ENCODE results near the gene ABCF2.

ABCF2 gene

DNA sequence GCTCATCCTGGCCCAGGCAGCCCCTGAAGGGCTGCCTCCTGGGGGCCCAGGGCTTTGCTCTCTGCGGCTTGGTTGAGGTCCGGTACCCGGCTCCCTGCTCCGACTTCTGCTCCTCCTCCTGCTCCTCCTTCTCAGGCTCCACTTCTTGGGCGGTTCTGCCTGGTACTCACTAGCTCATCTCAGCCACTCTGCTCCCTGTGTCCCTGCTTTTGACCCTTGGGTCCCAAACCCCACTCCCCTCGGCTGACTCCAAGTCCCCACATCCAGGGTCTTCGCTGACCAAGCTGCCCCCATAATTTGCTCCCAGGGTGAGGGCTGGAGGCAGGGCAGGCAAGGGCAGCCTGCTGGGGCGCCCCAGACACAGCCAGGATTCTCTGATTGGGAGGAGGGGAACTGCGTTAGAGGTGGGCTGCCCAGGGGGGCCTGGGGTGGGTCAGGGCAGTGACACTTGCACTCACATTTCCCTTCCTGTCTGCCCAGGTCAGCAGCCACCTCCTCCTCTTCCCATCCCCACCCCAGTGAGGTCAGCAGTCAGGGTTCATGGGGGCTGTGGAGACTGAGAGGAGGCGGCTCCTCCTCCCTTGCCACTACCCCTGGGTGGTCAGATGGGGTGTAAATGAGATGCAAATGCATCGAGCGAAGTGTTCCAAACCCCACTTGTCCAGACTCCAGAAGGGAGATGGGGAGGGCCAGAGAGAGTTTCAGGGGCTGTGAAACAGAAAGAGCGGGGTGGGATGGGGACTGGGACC lies 19.3 kb upstream of the ABCF2 start:
- Histone ChIP-seq H3K4me1 (ENCODE audit: control insufficient read depth, insufficient read depth, low read length, unreplicated experiment) (peaks cover 48% of the 10 kb centered on the region), H3K27me3 (ENCODE audit: insufficient read depth, low read length) (no peaks in the 10 kb centered on the region), H3K36me3 (ENCODE audit: insufficient read depth, low read length) (no peaks in the 10 kb centered on the region), H3K4me3 (ENCODE audit: low read depth, low read length) (peak overlapping the region; percentile 82), H2AFZ (ENCODE audit: low read length, unreplicated experiment) (no peak overlapping the region), H3K79me2 (ENCODE audit: control insufficient read depth, insufficient read depth, low read length, unreplicated experiment) (peaks cover 12% of the 10 kb centered on the region), H3K27ac (ENCODE audit: low read depth, low read length) (no peak overlapping the region)

DNA sequence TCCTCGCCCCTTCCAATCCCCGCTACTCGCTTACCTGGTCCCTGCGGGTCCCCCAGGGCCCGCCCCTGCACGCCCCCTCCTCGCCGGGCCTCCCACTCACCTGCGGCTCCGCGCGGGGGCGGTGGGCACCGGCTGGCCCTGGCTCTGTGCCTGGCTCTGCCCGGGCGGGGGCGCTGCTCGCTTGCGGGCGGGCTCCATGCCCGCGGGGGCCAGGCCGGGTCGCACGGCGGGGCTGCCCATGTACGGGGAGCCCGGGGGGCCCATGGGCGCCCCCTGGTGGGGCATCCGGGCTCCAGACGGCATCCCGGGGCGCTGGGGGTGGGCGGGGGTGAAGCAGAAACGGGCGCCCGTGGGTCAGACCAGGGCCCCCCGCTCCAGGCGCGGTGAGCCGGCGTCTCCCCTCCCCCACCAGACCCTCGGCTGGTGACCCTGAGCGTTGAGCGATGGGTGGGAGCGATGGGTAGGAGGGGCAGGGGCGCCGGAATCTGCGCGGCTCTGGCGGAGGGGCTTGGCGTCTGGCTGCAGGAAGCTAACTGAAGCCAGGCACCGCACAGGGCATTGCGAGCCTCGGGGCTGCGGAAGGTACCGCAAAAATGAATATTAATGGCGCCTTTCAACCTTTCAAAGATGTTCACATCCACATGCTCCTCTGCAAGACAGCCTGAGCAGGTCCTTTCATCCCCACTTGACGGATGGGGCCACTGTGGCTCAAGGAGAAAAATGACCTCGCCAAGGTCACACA lies 18.5 kb upstream of the ABCF2 start:
- H3K27ac ChIP-seq (ENCODE audit: low read depth, low read length), result no peak overlapping the region
- H3K4me1 ChIP-seq (ENCODE audit: control insufficient read depth, insufficient read depth, low read length, unreplicated experiment), result peaks cover 40% of the 10 kb centered on the region
- no peaks in the 10 kb centered on the region for H3K27me3 ChIP-seq (ENCODE audit: insufficient read depth, low read length)
- H3K79me2 ChIP-seq (ENCODE audit: control insufficient read depth, insufficient read depth, low read length, unreplicated experiment), result peaks cover 12% of the 10 kb centered on the region
- H3K36me3 ChIP-seq (ENCODE audit: insufficient read depth, low read length), result no peaks in the 10 kb centered on the region
- H2AFZ ChIP-seq (ENCODE audit: low read length, unreplicated experiment), result no peak overlapping the region
- H3K4me3 ChIP-seq (ENCODE audit: low read depth, low read length), result peak overlapping the region; percentile 82

DNA sequence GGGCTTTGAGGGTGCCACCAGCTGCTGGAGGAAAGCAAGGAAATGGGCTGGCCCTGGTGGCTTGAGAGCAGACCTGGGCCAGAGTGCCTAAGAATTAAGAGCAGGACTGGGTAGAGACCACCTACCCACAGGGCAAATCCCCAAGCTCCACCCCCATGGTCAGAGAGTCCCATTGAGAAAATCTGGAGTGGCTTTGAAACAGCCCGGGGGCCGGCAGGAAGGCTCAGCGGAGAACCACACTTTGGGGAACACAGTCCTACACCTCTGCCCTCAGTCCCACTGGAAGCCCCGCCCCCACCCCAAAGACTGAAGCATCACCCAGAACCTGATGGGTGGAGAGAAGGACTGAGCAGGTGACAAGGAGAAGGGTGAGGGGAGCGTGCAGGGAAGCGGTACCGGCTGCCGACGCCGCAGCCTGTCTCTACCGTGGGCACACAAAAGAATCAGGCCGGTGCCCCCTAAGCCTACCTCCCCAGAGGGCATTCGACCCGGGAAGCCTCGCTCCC lies 17.9 kb upstream of the ABCF2 start:
- Histone ChIP-seq H3K27me3 (ENCODE audit: insufficient read depth, low read length) (no peaks in the 10 kb centered on the region), H3K36me3 (ENCODE audit: insufficient read depth, low read length) (no peaks in the 10 kb centered on the region), H3K79me2 (ENCODE audit: control insufficient read depth, insufficient read depth, low read length, unreplicated experiment) (peaks cover 12% of the 10 kb centered on the region), H3K4me3 (ENCODE audit: low read depth, low read length) (peak overlapping the region; percentile 51), H2AFZ (ENCODE audit: low read length, unreplicated experiment) (no peak overlapping the region), H3K27ac (ENCODE audit: low read depth, low read length) (no peak overlapping the region), H3K4me1 (ENCODE audit: control insufficient read depth, insufficient read depth, low read length, unreplicated experiment) (peaks cover 35% of the 10 kb centered on the region)

DNA sequence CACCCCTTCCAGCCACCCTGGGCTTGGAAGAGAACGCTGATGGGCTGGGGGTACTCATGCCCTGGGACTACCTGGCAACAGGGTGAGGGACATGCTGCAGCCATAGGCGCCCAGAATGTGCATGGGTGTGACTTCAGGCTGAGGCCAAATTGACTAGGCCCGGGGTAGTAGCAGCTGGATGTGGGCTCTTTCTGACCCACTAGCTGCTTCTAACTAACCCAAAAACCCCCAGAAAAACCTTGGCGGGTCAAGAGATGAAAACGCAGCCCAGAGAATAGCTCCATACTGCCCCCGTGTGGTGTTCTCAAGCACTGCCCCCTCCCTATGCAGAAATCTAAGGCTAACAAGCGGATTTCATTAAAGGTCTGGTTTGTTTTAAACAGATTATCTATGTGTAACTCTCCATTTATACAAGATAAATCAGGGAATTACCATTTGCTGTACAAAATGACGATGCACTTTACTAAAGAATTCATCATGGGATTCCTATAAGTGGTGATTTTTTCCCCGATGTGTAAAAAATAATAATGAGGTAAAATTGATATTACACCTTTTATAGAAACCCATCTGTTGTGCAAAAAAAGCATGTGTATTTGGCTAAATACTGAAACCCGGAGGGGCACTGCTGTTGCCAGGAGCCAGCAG lies 17.3 kb upstream of the ABCF2 start:
- Histone ChIP-seq H3K27me3 (ENCODE audit: insufficient read depth, low read length) (no peaks in the 10 kb centered on the region), H3K27ac (ENCODE audit: low read depth, low read length) (no peak overlapping the region), H3K4me3 (ENCODE audit: low read depth, low read length) (no peak overlapping the region), H3K79me2 (ENCODE audit: control insufficient read depth, insufficient read depth, low read length, unreplicated experiment) (peaks cover 12% of the 10 kb centered on the region), H3K4me1 (ENCODE audit: control insufficient read depth, insufficient read depth, low read length, unreplicated experiment) (peaks cover 31% of the 10 kb centered on the region), H2AFZ (ENCODE audit: low read length, unreplicated experiment) (no peak overlapping the region), H3K36me3 (ENCODE audit: insufficient read depth, low read length) (no peaks in the 10 kb centered on the region)

DNA sequence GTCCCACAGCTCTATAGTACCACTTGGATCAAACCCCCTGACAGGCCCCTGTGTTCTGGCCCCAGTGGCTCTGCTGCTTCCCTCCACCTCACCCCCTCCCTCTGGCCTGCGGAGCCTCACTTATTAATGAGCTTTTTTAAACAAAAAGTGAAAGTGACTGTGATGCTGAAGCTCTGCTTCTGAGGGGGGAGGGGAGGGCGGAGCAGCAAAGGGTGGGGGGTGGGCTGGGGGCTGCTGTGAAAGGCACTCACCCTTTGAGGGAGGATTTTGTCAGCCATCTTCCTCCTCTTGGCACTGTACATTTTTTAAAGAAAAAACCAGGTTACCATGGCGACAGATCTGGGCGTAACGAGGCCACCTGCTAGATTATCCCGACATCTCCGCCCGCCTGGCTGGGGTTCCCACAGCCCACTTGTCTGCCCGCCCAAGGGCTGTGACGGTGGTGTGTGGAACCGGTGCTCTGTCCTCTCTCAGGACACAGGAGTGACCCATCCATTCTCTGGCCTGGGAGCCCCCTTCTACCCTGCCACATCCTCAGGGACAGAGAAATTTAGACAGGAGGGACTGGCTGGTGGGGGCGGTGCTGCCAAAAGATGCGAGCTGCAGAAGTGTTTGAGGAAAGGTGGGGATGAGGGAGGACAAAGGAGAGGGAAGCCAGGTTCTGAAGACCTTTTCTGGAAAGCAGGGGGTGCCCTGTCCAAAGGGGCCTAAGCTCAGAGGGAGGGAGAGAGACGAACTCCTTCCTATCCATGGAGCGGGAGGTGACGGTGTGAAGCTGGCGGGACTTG lies 16.6 kb upstream of the ABCF2 start:
- Histone ChIP-seq H3K27me3 (ENCODE audit: insufficient read depth, low read length) (no peaks in the 10 kb centered on the region), H3K36me3 (ENCODE audit: insufficient read depth, low read length) (no peaks in the 10 kb centered on the region), H3K27ac (ENCODE audit: low read depth, low read length) (no peak overlapping the region), H3K79me2 (ENCODE audit: control insufficient read depth, insufficient read depth, low read length, unreplicated experiment) (peaks cover 12% of the 10 kb centered on the region), H3K4me1 (ENCODE audit: control insufficient read depth, insufficient read depth, low read length, unreplicated experiment) (peaks cover 30% of the 10 kb centered on the region), H3K4me3 (ENCODE audit: low read depth, low read length) (no peak overlapping the region), H2AFZ (ENCODE audit: low read length, unreplicated experiment) (no peak overlapping the region)

DNA sequence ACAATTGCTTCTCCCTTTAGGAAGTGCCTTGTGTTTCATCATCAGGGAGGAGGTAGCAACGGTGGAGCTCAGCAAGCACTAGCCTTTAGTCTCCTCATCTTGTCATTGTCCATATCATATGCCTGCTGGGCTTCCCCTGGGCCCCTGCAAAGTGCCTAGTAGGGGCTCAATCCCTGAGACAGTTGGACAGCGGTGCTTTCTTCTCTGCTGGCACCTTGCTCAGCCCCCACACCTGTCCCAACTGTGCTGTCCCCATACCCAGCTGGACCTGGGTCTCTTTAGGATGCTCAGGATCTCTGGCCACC lies 16.0 kb upstream of the ABCF2 start:
- no peaks in the 10 kb centered on the region for H3K36me3 ChIP-seq (ENCODE audit: insufficient read depth, low read length)
- no peak overlapping the region for H3K27ac ChIP-seq (ENCODE audit: low read depth, low read length)
- H3K27me3 ChIP-seq (ENCODE audit: insufficient read depth, low read length), result no peaks in the 10 kb centered on the region
- no peak overlapping the region for H2AFZ ChIP-seq (ENCODE audit: low read length, unreplicated experiment)
- no peak overlapping the region for H3K4me3 ChIP-seq (ENCODE audit: low read depth, low read length)
- H3K4me1 ChIP-seq (ENCODE audit: control insufficient read depth, insufficient read depth, low read length, unreplicated experiment), result peaks cover 30% of the 10 kb centered on the region
- peaks cover 17% of the 10 kb centered on the region for H3K79me2 ChIP-seq (ENCODE audit: control insufficient read depth, insufficient read depth, low read length, unreplicated experiment)

DNA sequence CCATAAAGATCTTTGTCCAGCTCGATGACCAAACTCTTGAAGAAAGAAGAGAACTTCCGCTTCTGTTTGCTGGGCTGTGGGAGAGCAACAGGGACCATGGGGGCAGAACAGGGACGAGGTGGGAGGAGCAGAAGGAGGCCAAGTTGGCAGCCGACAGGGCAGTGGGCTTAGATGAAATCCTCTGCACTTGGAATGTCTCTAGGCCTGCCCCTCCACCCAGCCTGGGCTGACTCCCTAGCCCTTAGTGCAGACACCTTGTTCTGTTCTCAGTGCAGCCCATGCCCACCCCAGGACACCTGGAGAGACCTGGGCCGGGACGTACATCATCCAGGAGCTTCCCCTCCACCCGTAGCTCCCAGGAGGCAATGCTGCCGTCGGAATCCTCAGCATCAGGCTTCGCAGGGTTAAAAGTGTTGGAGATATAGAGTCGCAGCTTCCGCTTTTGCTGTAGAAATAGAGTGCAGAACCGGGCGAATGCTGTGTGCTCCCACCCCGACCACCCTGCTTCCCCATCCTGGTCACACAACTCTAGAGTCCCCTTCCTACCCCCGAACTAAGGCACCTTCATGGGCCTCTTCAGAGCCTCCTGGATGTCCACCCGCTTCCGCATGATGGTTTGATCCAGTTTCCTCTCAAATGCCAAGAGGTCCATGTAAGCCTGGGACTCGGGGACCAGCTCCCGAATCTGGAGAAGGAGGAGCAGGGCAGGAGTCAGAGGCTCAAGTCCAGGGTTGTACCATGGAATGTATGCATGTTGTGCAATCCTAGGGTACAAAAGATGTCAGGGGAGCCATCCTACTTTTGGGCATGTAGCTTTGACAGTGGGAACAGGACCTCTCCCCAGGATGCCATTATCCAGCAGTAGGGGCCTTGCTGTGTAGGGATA lies 15.4 kb upstream of the ABCF2 start:
- Histone ChIP-seq H3K4me3 (ENCODE audit: low read depth, low read length) (no peak overlapping the region), H3K27ac (ENCODE audit: low read depth, low read length) (no peak overlapping the region), H3K36me3 (ENCODE audit: insufficient read depth, low read length) (no peaks in the 10 kb centered on the region)

DNA sequence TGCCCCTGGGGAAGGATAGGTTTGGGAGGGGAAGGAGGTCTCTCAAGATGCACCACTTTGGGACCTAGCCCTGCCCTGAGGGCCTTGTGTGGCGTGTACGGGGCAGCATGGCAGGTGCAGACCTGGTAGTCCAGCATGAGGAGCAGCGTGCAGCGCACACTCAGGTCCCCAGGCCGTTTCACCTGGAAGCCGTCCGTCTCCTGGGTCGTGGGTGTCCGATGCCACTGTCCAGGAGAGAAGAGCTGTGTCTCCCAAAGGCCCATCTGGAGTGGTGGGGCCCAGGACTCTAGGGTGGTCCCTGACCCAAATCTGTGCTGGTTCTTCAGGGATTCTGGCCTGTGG lies 14.7 kb upstream of the ABCF2 start:
- H3K27me3 ChIP-seq (ENCODE audit: insufficient read depth, low read length), result no peaks in the 10 kb centered on the region
- no peak overlapping the region for H3K27ac ChIP-seq (ENCODE audit: low read depth, low read length)
- no peak overlapping the region for H2AFZ ChIP-seq (ENCODE audit: low read length, unreplicated experiment)
- 0 out of 2 replicates have a peak, but pooled peaks cover 4% of the 10 kb centered on the region for H3K36me3 ChIP-seq (ENCODE audit: insufficient read depth, low read length)
- H3K79me2 ChIP-seq (ENCODE audit: control insufficient read depth, insufficient read depth, low read length, unreplicated experiment), result peaks cover 18% of the 10 kb centered on the region
- no peak overlapping the region for H3K4me3 ChIP-seq (ENCODE audit: low read depth, low read length)
- peaks cover 24% of the 10 kb centered on the region for H3K4me1 ChIP-seq (ENCODE audit: control insufficient read depth, insufficient read depth, low read length, unreplicated experiment)

More for the DNA sequence above, 15.4 kb upstream of the ABCF2 start:
- Histone ChIP-seq H3K79me2 (ENCODE audit: control insufficient read depth, insufficient read depth, low read length, unreplicated experiment) (peaks cover 18% of the 10 kb centered on the region), H3K27me3 (ENCODE audit: insufficient read depth, low read length) (no peaks in the 10 kb centered on the region), H3K4me1 (ENCODE audit: control insufficient read depth, insufficient read depth, low read length, unreplicated experiment) (peaks cover 30% of the 10 kb centered on the region), H2AFZ (ENCODE audit: low read length, unreplicated experiment) (no peak overlapping the region)

DNA sequence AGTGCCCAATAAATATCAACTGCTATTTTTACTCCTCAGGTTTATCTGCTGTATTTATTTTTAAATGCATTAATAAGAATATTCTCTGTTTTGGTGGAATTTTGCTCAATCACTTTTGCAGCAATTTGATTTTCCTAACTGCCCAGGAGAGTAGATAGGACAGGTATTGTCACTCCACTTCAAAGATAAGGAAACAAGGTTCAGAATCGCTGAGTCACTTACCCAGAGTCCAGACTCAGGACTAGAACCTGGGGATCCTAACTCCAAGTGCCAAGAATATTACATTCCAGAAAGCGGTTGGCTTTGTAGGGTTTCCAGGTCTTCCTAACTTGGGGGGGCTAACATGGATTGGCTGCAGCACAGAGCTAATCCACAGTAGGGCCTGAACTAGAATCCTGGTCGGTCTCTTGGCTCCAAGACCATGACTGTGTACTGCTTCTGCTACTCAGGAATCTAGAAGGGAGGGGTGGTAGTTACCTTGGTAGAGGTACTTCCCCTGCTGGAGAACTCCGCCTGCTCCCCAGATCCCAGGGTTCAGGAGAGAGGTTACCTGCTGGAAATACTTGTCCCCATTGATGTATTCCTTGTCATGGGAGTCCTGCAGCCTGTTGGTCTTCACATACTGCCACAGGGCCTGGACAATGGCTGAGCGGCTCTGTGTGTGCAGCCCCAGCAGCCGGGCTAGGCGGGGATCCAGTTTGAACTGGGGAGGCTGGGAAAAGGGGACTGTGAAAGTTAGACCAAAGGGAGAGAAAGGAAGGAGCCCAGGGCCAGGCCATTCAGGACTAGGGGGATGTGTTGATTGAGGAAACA lies 14.1 kb upstream of the ABCF2 start:
- H3K27me3 ChIP-seq (ENCODE audit: insufficient read depth, low read length), result no peaks in the 10 kb centered on the region
- peak overlapping the region; percentile 49 for H3K27ac ChIP-seq (ENCODE audit: low read depth, low read length)
- peaks cover 23% of the 10 kb centered on the region for H3K79me2 ChIP-seq (ENCODE audit: control insufficient read depth, insufficient read depth, low read length, unreplicated experiment)
- H3K4me3 ChIP-seq (ENCODE audit: low read depth, low read length), result no peak overlapping the region
- 0 out of 2 replicates have a peak, but pooled peaks cover 4% of the 10 kb centered on the region for H3K36me3 ChIP-seq (ENCODE audit: insufficient read depth, low read length)
- peaks cover 18% of the 10 kb centered on the region for H3K4me1 ChIP-seq (ENCODE audit: control insufficient read depth, insufficient read depth, low read length, unreplicated experiment)
- no peak overlapping the region for H2AFZ ChIP-seq (ENCODE audit: low read length, unreplicated experiment)

All from ACC112 (cell line).